ENCODE data around the gene ZNF366.
"Not testable (repeated sequence)": the region's sequence is repeated elsewhere in the genome, so short reads cannot be mapped to it uniquely, and the experiment has no call there.

Gene ZNF366

GRCh38 chr5:72407541-72407940 lies 99.7 kb downstream of the ZNF366 start:
- Histone ChIP-seq H3K9ac (ENCODE audit: low read length) (no peak overlapping the region), H3K36me3 (ENCODE audit: low read length) (no peaks in the 10 kb centered on the region), H4K20me1 (ENCODE audit: low read depth, low read length) (no peaks in the 10 kb centered on the region), H2AFZ (ENCODE audit: low read depth, low read length, severe bottlenecking) (no peak overlapping the region), H3K27ac (ENCODE audit: low read depth, low read length) (no peak overlapping the region), H3K4me2 (ENCODE audit: low read depth, low read length, poor library complexity, severe bottlenecking) (no peak overlapping the region), H3K9me2 (replicated peaks; ENCODE audit: insufficient read depth, low read length) (no peaks in the 10 kb centered on the region), H3F3A (ENCODE audit: insufficient read depth) (no peaks in the 10 kb centered on the region), H3K4me3 (ENCODE audit: insufficient read depth, low read length, poor library complexity, severe bottlenecking) (no peak overlapping the region), H3K27me3 (ENCODE audit: low read length) (no peaks in the 10 kb centered on the region), H3K79me2 (ENCODE audit: insufficient read depth, low read length) (no peaks in the 10 kb centered on the region), H3K9me3 (ENCODE audit: insufficient read depth, low read length) (no peaks in the 10 kb centered on the region)
- TF ChIP-seq CTCF (IDR thresholded peaks at IDR 0.05; ENCODE audit: insufficient read depth, low read length, poor library complexity, severe bottlenecking): no peak

- no peak overlapping the region for H2AFZ ChIP-seq (ENCODE audit: low read depth, low read length, severe bottlenecking)
- TF ChIP-seq CTCF (IDR thresholded peaks at IDR 0.05; ENCODE audit: insufficient read depth, low read length, poor library complexity, severe bottlenecking): no peak
- no peak for TF ChIP-seq EZH2phosphoT487 (conservative IDR thresholded peaks at IDR 0.05; ENCODE audit: low read length)
- no peak overlapping the region for H3K9ac ChIP-seq (ENCODE audit: low read length)
- H3K27me3 ChIP-seq (ENCODE audit: low read length): no peaks in the 10 kb centered on the region
- no peak overlapping the region for H3K4me2 ChIP-seq (ENCODE audit: low read depth, low read length, poor library complexity, severe bottlenecking)
- H3K9me3 ChIP-seq (ENCODE audit: insufficient read depth, low read length): no peaks in the 10 kb centered on the region
- H3K27ac ChIP-seq (ENCODE audit: low read depth, low read length): no peak overlapping the region
- no peaks in the 10 kb centered on the region for H4K20me1 ChIP-seq (ENCODE audit: low read depth, low read length)
- no peaks in the 10 kb centered on the region for H3F3A ChIP-seq (ENCODE audit: insufficient read depth)
- H3K4me3 ChIP-seq (ENCODE audit: insufficient read depth, low read length, poor library complexity, severe bottlenecking): no peak overlapping the region
- H3K36me3 ChIP-seq (ENCODE audit: low read length): no peaks in the 10 kb centered on the region
- no peaks in the 10 kb centered on the region for H3K79me2 ChIP-seq (ENCODE audit: insufficient read depth, low read length)
- H3K9me2 ChIP-seq (replicated peaks; ENCODE audit: insufficient read depth, low read length): no peaks in the 10 kb centered on the region
Observed at GRCh38 chr5:72407078-72407477, 100.1 kb downstream of the ZNF366 start.

GRCh38 chr5:72404771-72405170 lies 102.4 kb downstream of the ZNF366 start:
- H3K4me2 ChIP-seq (ENCODE audit: low read depth, low read length, poor library complexity, severe bottlenecking); H3K9ac ChIP-seq (ENCODE audit: low read length); H3K9me2 ChIP-seq (replicated peaks; ENCODE audit: insufficient read depth, low read length); H2AFZ ChIP-seq (ENCODE audit: low read depth, low read length, severe bottlenecking); H3F3A ChIP-seq (ENCODE audit: insufficient read depth); H4K20me1 ChIP-seq (ENCODE audit: low read depth, low read length); H3K4me3 ChIP-seq (ENCODE audit: insufficient read depth, low read length, poor library complexity, severe bottlenecking); H3K27me3 ChIP-seq (ENCODE audit: low read length); H3K36me3 ChIP-seq (ENCODE audit: low read length); H3K79me2 ChIP-seq (ENCODE audit: insufficient read depth, low read length); H3K9me3 ChIP-seq (ENCODE audit: insufficient read depth, low read length); H3K27ac ChIP-seq (ENCODE audit: low read depth, low read length): not testable (repeated sequence)

GRCh38 chr5:72402959-72403628 lies 104.1 kb downstream of the ZNF366 start:
- Histone ChIP-seq H3K9ac (ENCODE audit: low read length) (no peak overlapping the region), H3K36me3 (ENCODE audit: low read length) (no peaks in the 10 kb centered on the region), H3F3A (ENCODE audit: insufficient read depth) (no peaks in the 10 kb centered on the region), H3K79me2 (ENCODE audit: insufficient read depth, low read length) (no peaks in the 10 kb centered on the region), H3K4me2 (ENCODE audit: low read depth, low read length, poor library complexity, severe bottlenecking) (no peak overlapping the region), H3K9me2 (replicated peaks; ENCODE audit: insufficient read depth, low read length) (no peaks in the 10 kb centered on the region), H2AFZ (ENCODE audit: low read depth, low read length, severe bottlenecking) (no peak overlapping the region), H3K27me3 (ENCODE audit: low read length) (no peaks in the 10 kb centered on the region), H3K4me3 (ENCODE audit: insufficient read depth, low read length, poor library complexity, severe bottlenecking) (no peak overlapping the region), H3K9me3 (ENCODE audit: insufficient read depth, low read length) (no peaks in the 10 kb centered on the region; the same call in 1 of the 2 replicates), H3K27ac (ENCODE audit: low read depth, low read length) (no peak overlapping the region), H4K20me1 (ENCODE audit: low read depth, low read length) (no peaks in the 10 kb centered on the region)
- TF ChIP-seq CTCF (IDR thresholded peaks at IDR 0.05; ENCODE audit: insufficient read depth, low read length, poor library complexity, severe bottlenecking) (no peak), EZH2phosphoT487 (conservative IDR thresholded peaks at IDR 0.05; ENCODE audit: low read length) (no peak)
